ENCODE measurements around the gene POLK. TPM values are rescaled to one million over a fixed set of nuclear protein-coding genes. Genes with fewer than 3 reads are reported as not detected.

The POLK gene
- total RNA-seq, 2 donors from 2014 or later, result 11.3 to 14.8 TPM

- peaks cover 33% of the 10 kb centered on the region for H3K36me3 ChIP-seq (ENCODE audit: control insufficient read depth, insufficient read depth, low read length)
- H3K27ac ChIP-seq (ENCODE audit: low read depth, low read length), result no peak overlapping the region
- H3K27me3 Mint-ChIP-seq (ENCODE audit: insufficient read depth), result no peaks in the 10 kb centered on the region
- no peak for DNase-seq
- no peak overlapping the region for H3K4me3 Mint-ChIP-seq
- H3K9ac ChIP-seq (ENCODE audit: extremely low read depth, low read length, poor library complexity, severe bottlenecking), result no peak overlapping the region
- peaks cover 22% of the 10 kb centered on the region for H3K36me3 Mint-ChIP-seq (ENCODE audit: low read depth)
- no peaks in the 10 kb centered on the region for H3K4me1 Mint-ChIP-seq
- no peaks in the 10 kb centered on the region for H3K4me1 ChIP-seq (ENCODE audit: control insufficient read depth, insufficient read depth, low read length)
- no peaks in the 10 kb centered on the region for H3K9me3 Mint-ChIP-seq
- H3K9me3 ChIP-seq (ENCODE audit: control insufficient read depth, low read length), result peaks cover 5% of the 10 kb centered on the region
- no peak overlapping the region for H3K4me3 ChIP-seq (ENCODE audit: low read length)
- no peak for TF ChIP-seq CTCF (conservative IDR thresholded peaks at IDR 0.05)
- no peaks in the 10 kb centered on the region for H3K27me3 ChIP-seq (ENCODE audit: control insufficient read depth, insufficient read depth, low read length, poor library complexity, severe bottlenecking)
- WGBS, 2 experiments (ENCODE audit: insufficient coverage in 1 of 2, insufficient read length in 1 of 2), result 97% methylated on average over 2 of the region's 2 CpGs; no CpG with 5 or more reads in 1 of the 2 experiments
- no peak overlapping the region for H3K27ac Mint-ChIP-seq
Measured at GRCh38 chr5:75552764-75553163, 41.1 kb downstream of the POLK start.

- Histone ChIP-seq H3K36me3 (ENCODE audit: control insufficient read depth, insufficient read depth, low read length) (peaks cover 37% of the 10 kb centered on the region), H3K4me1 (ENCODE audit: control insufficient read depth, insufficient read depth, low read length) (no peaks in the 10 kb centered on the region), H3K27me3 (ENCODE audit: control insufficient read depth, insufficient read depth, low read length, poor library complexity, severe bottlenecking) (no peaks in the 10 kb centered on the region), H3K9me3 (ENCODE audit: control insufficient read depth, low read length) (peaks cover 5% of the 10 kb centered on the region), H3K27ac (ENCODE audit: low read depth, low read length) (no peak overlapping the region), H3K9ac (ENCODE audit: extremely low read depth, low read length, poor library complexity, severe bottlenecking) (no peak overlapping the region), H3K4me3 (ENCODE audit: low read length) (no peak overlapping the region)
- no peaks in the 10 kb centered on the region for H3K27me3 Mint-ChIP-seq (ENCODE audit: insufficient read depth)
- peaks cover 25% of the 10 kb centered on the region for H3K36me3 Mint-ChIP-seq (ENCODE audit: low read depth)
- no peak overlapping the region for H3K4me3 Mint-ChIP-seq
- TF ChIP-seq CTCF (conservative IDR thresholded peaks at IDR 0.05), result no peak
- no peak for DNase-seq
- H3K27ac Mint-ChIP-seq, result no peak overlapping the region
- no peaks in the 10 kb centered on the region for H3K4me1 Mint-ChIP-seq
- H3K9me3 Mint-ChIP-seq, result no peaks in the 10 kb centered on the region
- 100% methylated on average over 1 of the region's 1 CpG; no CpG with 5 or more reads in 1 of the 2 experiments for WGBS, 2 experiments (ENCODE audit: insufficient coverage in 1 of 2, insufficient read length in 1 of 2)
Measured at GRCh38 chr5:75553358-75553757, 41.7 kb downstream of the POLK start.

GRCh38 chr5:75558221-75558620 lies 46.5 kb downstream of the POLK start:
- peaks cover 4% of the 10 kb centered on the region for H3K4me1 Mint-ChIP-seq
- Histone ChIP-seq H3K4me1 (ENCODE audit: control insufficient read depth, insufficient read depth, low read length) (no peaks in the 10 kb centered on the region), H3K4me3 (ENCODE audit: low read length) (no peak overlapping the region), H3K27me3 (ENCODE audit: control insufficient read depth, insufficient read depth, low read length, poor library complexity, severe bottlenecking) (no peaks in the 10 kb centered on the region), H3K36me3 (ENCODE audit: control insufficient read depth, insufficient read depth, low read length) (peaks cover 29% of the 10 kb centered on the region), H3K9ac (ENCODE audit: extremely low read depth, low read length, poor library complexity, severe bottlenecking) (no peak overlapping the region), H3K9me3 (ENCODE audit: control insufficient read depth, low read length) (peaks cover 6% of the 10 kb centered on the region), H3K27ac (ENCODE audit: low read depth, low read length) (no peak overlapping the region)
- 100% methylated on average over 1 of the region's 1 CpG; no CpG with 5 or more reads in 1 of the 2 experiments for WGBS, 2 experiments (ENCODE audit: insufficient coverage in 1 of 2, insufficient read length in 1 of 2)
- H3K9me3 Mint-ChIP-seq, result peaks cover 25% of the 10 kb centered on the region
- H3K4me3 Mint-ChIP-seq, result no peak overlapping the region
- no peaks in the 10 kb centered on the region for H3K27me3 Mint-ChIP-seq (ENCODE audit: insufficient read depth)
- DNase-seq, result no peak
- H3K36me3 Mint-ChIP-seq (ENCODE audit: low read depth), result peaks cover 34% of the 10 kb centered on the region
- no peak for TF ChIP-seq CTCF (conservative IDR thresholded peaks at IDR 0.05)
- no peak overlapping the region for H3K27ac Mint-ChIP-seq
